Activated CD4-positive, alpha-beta T cell treated with anti-CD3 and anti-CD28 coated beads, Interleukin-2, amount 50 U/mL, for 4 hours (primary cell): ENCODE data around the gene AGBL5.

ENCODE experiments used
- DNase-seq, 2 experiments: peaks; one replicate each; pipeline ENCODE4 v3.0.0-alpha.2; 2020

The AGBL5 gene

GRCh38 chr2:27050996-27051901, at the start of gene AGBL5:
AGBL5 (plus strand) TSS chr2:27051668; CDS start chr2:27052959, 1,291 bp downstream.
- peak; percentile 94 to 95 for DNase-seq

GRCh38 chr2:27001950-27002349, 49.5 kb upstream of the AGBL5 start:
- DNase-seq, result no peak

DNA sequence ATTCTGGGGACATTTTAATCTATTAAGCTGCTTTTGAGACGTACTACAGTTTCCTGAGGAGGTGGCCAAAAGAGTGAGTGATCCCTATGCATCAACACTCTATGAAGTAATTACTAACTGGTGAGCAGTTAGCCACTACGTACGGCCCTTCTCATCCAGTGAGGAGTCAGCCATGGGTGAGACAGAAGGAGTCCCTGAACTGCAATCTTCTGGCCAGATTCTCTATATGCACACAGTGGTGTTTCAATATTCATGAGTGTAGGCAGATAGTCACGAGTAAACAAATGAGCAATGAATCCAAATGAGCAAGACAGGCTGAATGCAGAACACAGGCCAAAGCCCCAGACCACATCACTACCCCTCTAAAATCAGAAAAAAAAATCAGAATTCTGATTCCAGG, 48.5 kb upstream of the AGBL5 start:
- no peak for DNase-seq

DNA sequence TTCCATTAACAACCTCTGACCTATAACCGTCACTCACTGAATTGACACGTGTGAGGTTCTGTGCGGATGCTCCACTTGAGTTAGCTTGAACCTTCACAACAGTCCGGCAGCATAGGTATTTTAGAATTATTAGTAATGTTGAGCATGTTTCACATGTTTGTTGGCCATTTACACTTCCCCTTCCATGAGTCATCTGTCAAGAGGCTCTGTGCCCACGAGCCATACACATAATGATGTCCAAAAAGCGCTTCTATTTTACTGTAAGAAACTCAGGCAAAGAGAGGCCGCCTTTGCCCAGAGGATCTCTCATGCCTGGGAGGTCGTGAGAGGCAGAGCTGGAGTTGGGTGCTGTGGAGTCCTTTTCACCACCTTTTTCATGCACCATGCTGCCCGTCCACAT, 47.6 kb upstream of the AGBL5 start:
- DNase-seq, result no peak

DNA sequence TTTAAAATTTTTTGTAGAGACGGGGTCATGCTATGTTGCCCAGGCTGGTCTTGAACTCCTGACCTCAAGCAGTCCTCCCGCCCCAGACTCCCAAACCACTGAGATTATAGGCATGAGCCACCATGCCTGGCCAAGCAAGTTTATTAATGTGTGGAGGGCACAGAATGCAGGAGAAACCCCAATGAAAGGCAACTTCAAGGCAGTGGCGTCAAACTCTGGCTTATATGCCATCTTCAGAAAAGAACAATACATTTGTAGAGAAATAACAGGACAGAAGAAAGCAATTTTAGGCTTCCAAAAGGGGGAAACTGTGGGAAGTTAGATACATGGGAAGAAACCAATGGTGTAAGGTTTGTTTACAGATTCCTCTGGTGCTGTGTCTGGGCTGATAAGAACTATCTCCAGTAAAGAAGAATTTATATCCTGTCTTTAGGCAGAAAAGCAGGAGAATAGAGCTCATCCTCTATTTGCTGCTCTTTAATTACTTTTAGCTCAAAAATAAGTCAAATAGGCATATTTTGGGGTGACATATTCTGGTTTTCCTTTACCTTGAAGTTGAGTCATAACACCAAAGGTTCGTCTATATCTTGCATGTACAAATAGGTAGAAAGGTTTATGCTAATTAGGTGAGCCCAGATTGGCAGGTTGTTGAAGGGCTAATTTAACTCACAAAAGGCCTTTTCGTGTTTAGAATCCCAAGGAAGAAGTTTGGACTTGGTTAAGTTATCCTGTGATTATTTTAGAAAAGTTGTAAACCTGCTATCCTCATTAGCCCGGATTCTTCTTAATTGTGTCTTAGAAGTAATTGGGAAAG, 44.7 kb upstream of the AGBL5 start:
- DNase-seq, result no peak

- DNase-seq, result no peak
Measured at GRCh38 chr2:27007416-27008374, 43.8 kb upstream of the AGBL5 start.

DNA sequence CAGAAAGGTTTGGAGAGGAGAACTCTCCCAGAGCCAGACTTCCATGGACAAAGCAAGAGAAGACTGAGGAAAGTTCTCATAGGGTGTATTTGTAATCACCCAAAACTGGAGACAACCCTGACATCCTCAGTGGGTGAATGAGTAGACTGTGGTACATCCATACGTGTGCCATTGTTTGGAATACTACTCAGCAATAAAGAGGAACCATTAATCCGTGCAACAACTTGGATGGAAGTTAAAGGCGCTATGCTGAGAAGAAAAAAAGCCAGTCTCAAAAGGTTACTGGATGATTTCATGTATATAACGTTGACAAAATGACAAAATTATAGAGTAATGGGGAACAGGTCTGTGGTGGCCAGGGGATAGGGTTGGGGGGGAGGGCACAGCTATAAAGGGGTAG, 42.8 kb upstream of the AGBL5 start:
- no peak for DNase-seq

DNA sequence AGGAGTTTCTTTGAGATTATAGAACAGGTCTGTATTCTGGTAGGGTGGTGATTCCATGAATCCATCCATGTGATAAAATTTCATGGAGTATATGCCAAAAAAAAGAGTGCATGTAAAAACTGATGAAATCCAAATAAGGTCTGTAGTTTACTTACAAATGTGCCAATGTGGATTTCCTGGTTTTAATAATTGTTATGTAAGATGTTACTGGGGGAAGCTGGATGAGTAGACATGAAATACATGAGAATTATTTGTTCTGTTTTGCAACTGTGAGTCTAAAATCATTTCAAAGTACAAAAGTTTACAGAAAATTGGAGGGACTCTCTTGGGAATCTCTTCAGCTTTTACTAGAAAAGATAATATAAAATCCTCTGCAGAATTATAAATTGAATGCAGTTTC, 42.4 kb upstream of the AGBL5 start:
- DNase-seq, result no peak

DNA sequence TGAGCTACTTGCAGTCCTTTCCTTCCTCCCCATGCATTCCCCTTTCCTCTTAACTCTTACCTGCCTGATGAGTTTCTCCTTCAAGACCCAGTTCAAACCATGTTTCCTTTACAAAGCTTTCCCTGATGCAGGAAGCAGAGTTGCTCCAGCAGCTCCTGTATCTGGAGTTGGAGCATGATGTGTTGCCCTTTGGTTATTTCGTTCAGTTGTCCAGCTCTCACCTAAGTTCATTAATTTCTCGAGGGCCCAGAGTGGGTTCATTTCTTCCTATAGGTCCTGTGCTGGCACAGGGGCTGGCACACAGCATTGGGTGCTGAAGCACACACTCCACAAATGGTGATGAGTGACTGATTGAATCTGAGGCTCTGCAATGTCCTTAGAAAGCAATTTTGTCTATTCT, 41.8 kb upstream of the AGBL5 start:
- no peak for DNase-seq

- DNase-seq, result no peak
Measured at GRCh38 chr2:27010139-27010538, 41.3 kb upstream of the AGBL5 start.

GRCh38 chr2:27013738-27014137, 37.7 kb upstream of the AGBL5 start:
- no peak for DNase-seq

DNA sequence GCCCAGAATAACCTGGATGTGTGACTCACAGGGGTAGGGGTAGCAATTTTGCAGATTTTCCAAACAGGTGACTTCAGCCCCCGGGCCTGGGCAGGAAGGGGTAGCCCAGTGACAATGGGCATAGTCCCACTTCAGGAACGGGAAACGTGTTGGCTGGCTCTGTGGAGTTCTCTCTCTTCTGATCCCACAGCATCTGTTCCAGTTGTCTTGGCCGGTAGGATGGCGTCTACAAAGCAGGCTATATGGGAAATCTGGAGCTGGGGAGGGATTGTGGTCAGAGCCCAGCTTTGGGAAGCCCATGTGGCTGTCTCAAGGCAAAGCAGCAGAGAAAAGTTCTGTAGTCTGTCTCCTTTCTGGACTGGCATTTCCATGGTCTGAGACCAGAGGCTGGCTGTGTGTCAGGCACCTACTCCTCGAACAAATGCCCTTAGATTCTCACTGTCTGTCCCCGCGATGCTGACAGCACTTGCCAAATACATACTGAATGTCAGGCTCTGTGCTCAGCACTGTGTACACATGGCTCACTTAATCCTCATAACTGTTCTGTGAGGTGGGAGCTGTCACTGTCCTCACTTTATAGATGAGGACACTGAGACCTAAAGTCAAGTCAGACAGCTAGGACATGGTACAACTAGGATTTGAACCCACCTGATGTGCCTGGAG, 36.6 kb upstream of the AGBL5 start:
- DNase-seq, result no peak

DNA sequence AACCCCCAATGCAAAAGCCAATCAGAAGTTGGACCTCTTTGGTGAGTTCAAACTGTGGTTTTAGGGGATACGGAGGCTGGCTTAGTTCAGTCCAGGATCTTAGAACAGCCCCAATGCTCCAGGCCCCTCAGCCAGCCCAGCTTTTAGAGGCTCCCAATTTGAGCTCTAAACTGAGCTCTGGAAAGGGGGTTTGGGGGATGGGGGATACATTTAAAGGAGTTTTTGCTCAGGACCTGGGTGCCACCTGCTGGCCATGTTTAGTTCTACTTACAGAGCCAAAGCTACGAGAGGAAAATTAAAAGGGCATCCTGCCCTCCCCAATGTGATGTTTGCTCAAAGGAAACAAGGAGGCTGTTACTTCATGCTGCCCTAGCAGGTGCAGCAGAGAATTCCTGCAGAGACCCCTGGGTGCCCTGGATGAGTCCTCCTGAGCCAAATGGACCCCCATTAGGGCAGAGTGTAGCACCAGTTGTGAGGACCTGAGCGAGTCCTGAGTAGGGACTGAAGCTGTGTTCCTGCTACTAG, 34.6 kb upstream of the AGBL5 start:
- peak; percentile 27 to 38 for DNase-seq

DNA sequence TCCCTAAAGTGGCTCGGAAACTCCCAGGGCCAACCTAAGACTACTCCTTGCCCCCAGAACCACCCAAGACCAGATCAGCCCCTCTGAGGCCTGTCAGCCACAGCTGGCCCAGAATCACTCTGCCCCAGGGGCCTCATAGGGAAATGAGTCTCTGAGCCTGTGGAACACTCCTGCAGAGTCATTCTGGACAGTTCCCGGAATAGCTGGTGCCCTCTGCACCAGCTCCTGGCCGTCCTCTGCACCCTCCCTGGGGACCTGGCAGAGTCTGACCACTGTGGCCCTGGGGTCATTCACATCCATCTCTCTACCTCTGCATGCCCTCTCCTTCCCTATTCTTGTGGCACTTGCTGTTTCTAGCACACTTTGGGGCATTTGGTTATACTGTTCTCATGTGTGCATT, 33.3 kb upstream of the AGBL5 start:
- no peak for DNase-seq

DNA sequence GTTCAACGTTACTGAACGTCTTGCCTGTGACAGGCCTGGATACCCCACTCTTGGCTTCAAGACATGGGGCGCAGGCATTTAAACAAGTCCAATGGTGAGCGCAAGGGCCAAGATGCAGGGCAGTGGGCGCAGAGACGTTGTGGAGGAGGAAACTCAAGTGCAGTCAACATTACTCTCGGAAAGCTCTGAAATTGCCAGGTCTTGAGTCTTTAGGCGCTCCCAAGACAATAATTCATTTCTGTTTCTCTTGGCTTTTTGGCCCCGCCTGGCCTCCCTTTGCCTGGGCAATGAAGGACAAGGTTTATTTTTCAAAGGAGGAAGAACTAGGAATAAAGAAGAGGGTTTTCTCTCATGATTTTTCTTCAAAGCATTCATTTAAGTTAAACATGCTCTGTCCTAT, 32.0 kb upstream of the AGBL5 start:
- DNase-seq, result no peak

- no peak for DNase-seq
Measured at GRCh38 chr2:27019931-27020855, 31.3 kb upstream of the AGBL5 start.

DNA sequence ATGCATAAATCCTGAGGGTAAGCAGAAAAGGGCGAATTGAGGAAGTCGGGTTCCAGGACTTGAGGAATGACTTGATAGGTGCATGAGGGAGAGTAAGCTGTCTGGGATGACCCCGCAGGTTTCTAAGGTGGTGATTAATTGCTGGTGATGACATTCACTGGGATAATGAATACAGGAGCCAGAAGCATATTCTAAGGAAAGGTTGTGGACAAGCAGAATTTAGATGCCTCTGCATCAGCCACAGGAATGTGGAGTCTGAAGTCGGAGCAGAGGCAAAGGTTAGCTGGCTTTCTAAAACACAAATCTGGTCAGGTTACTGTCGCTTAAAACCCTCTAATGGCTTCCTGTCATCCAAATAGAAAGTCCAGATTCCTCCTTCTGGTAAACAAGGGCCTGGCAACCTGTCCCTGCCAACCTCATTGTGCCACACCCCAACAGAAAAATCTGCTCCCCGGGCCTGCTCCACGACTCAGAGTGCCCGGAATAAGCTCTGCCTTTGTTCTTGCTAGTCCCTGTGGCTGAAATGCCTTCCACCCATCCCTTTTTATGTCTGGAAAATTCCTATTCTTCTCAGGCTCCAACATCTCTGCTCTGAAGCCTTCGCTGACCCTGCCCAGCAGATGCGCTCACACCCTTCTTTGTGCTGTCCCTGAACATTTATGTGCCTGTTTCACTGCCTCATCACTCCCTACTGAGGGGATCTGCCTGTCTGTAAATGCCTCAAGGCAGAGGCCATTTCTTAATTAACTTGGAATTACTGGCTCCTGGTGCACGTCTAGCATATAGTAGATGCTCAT, 30.0 kb upstream of the AGBL5 start:
- DNase-seq, result no peak

DNA sequence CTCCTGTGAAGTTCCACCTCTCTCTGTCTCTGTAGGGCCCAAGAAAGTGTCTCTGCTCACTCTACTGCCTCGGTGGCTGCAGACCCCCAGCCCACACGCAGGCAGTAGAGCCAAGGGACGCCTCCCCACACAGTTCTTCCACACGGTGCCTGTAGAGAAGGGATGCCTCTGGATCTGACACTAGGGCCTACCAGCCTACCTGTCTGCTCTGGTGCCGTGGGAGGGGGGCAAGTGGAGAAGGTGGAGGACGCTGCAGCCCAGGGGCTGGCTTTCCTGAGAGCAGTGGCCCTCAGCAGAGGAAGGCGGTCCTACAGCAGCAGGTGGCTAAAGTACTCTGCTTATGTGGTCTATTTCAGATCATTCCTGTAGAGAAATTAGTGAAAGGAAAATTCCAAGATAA, 27.7 kb upstream of the AGBL5 start:
- no peak for DNase-seq

DNA sequence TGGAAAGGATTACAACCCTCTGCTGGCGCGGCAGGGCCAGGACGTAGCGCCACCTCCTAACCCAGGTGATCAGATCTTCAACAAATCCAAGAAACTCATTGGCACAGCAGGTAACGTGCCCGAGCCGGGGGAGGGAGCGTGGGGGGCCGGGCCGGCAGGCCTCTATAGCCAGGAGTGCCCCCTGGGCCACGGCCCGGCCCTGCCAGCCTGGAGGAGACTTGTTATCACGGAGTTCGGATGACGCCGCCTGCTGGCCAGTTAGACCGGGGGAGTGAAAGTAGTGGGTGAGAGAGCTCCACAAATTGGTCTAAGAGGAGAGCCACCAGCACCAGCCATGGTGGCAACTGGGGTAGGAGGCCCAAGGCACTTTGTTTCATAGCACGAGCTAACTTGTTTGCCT, 27.3 kb upstream of the AGBL5 start:
- DNase-seq, result no peak

GRCh38 chr2:27024812-27025211, 26.7 kb upstream of the AGBL5 start:
- no peak for DNase-seq
